SK-N-SH treated with all-trans-retinoic acid at 6 μM for 48 hours (cell line): ENCODE measurements around the gene YEATS4.

Source experiments
- ATAC-seq: fragments of 200-7000 bp; cut with Tn5 transposase; 3 replicates; pipeline ENCODE4 v1.9.1; 2020; ENCODE audit warnings: mild to moderate bottlenecking, moderate library complexity
- ARNTL ChIP-seq: fragments of 450-650 bp; formaldehyde crosslinking; IDR thresholded peaks from 2 replicates; pipeline ENCODE4 v1.5.0; 2020; ENCODE audit warnings: low read depth, mild to moderate bottlenecking, moderate library complexity, borderline replicate concordance
- BACH2 ChIP-seq: fragments of 250-450 bp; sonication (Bioruptor Pico); IDR thresholded peaks from 2 replicates; pipeline ENCODE4 v1.9.0; 2021; ENCODE audit warnings: mild to moderate bottlenecking, borderline replicate concordance
- CSDC2 ChIP-seq: fragments of 250-450 bp; sonication (Bioruptor Pico); IDR thresholded peaks from 2 replicates; pipeline ENCODE4 v1.5.0; 2020; ENCODE audit warnings: mild to moderate bottlenecking, moderate library complexity
- ESRRG ChIP-seq: fragments of 250-450 bp; sonication (Bioruptor Pico); IDR thresholded peaks from 2 replicates; pipeline ENCODE4 v1.6.1; 2021; ENCODE audit warnings: mild to moderate bottlenecking
- GLIS3 ChIP-seq: fragments of 250-450 bp; sonication (Bioruptor Pico); IDR thresholded peaks from 2 replicates; pipeline ENCODE4 v1.5.0; 2020; ENCODE audit warnings: mild to moderate bottlenecking, moderate library complexity
- OSR1 ChIP-seq: fragments of 250-450 bp; sonication (Bioruptor Pico); IDR thresholded peaks from 2 replicates; pipeline ENCODE4 v1.8.0; 2022; ENCODE audit warnings: moderate library complexity, mild to moderate bottlenecking, inconsistent platforms
- SNAI2 ChIP-seq: fragments of 250-450 bp; sonication (Bioruptor Pico); IDR thresholded peaks from 2 replicates; pipeline ENCODE4 v1.5.0; 2020; ENCODE audit warnings: mild to moderate bottlenecking, moderate library complexity
- TCF4 ChIP-seq: fragments of 250-450 bp; sonication (Bioruptor Pico); IDR thresholded peaks from 2 replicates; pipeline ENCODE4 v1.8.0; 2021; ENCODE audit warnings: mild to moderate bottlenecking, moderate library complexity, borderline replicate concordance
- TOX ChIP-seq: fragments of 250-450 bp; sonication (Bioruptor Pico); IDR thresholded peaks from 2 replicates; pipeline ENCODE4 v1.8.0; 2021; ENCODE audit warnings: mild to moderate bottlenecking, moderate library complexity, borderline replicate concordance
- ZC3H10 ChIP-seq: fragments of 250-450 bp; sonication (Bioruptor Pico); IDR thresholded peaks from 2 replicates; pipeline ENCODE4 v1.5.1; 2021; ENCODE audit warnings: mild to moderate bottlenecking, moderate library complexity
- ZFP3 ChIP-seq: fragments of 250-450 bp; sonication (Bioruptor Pico); IDR thresholded peaks from 2 replicates; pipeline ENCODE4 v1.5.0; 2020; ENCODE audit warnings: mild to moderate bottlenecking, moderate library complexity
- ZFP30 ChIP-seq: fragments of 450-650 bp; formaldehyde crosslinking; IDR thresholded peaks from 2 replicates; pipeline ENCODE4 v1.5.0; 2022; ENCODE audit warnings: mild to moderate bottlenecking, moderate library complexity
- ZNF565 ChIP-seq: fragments of 450-650 bp; formaldehyde crosslinking; conservative IDR thresholded peaks from 2 replicates; pipeline ENCODE4 v1.5.0; 2020; ENCODE audit warnings: low read depth, mild to moderate bottlenecking, moderate library complexity
- ZNF70 ChIP-seq: fragments of 450-650 bp; formaldehyde crosslinking; IDR thresholded peaks from 2 replicates; pipeline ENCODE4 v1.5.0; 2020; ENCODE audit warnings: mild to moderate bottlenecking, moderate library complexity
- ZNF8 ChIP-seq: fragments of 450-650 bp; formaldehyde crosslinking; IDR thresholded peaks from 2 replicates; pipeline ENCODE4 v1.5.0; 2020; ENCODE audit warnings: mild to moderate bottlenecking, moderate library complexity
- TF ChIP-seq, protein P1 (sequence below): fragments of 250-450 bp; sonication (Bioruptor Pico); IDR thresholded peaks from 2 replicates; pipeline ENCODE4 v1.5.0; 2020; ENCODE audit warnings: mild to moderate bottlenecking, moderate library complexity
- TF ChIP-seq, protein P2 (sequence below): fragments of 250-450 bp; sonication (Bioruptor Pico); IDR thresholded peaks from 2 replicates; pipeline ENCODE4 v1.8.0; 2021; ENCODE audit warnings: low read depth, mild to moderate bottlenecking, moderate library complexity, borderline replicate concordance
- TF ChIP-seq, protein P3 (sequence below): fragments of 250-450 bp; sonication (Bioruptor Pico); IDR thresholded peaks from 2 replicates; pipeline ENCODE4 v1.8.0; 2020; ENCODE audit warnings: mild to moderate bottlenecking, moderate library complexity, borderline replicate concordance
- TF ChIP-seq, protein P4 (sequence below): fragments of 250-450 bp; sonication (Bioruptor Pico); IDR thresholded peaks from 2 replicates; pipeline ENCODE4 v1.5.1; 2020; ENCODE audit warnings: low read depth, mild to moderate bottlenecking, moderate library complexity

YEATS4 gene

DNA sequence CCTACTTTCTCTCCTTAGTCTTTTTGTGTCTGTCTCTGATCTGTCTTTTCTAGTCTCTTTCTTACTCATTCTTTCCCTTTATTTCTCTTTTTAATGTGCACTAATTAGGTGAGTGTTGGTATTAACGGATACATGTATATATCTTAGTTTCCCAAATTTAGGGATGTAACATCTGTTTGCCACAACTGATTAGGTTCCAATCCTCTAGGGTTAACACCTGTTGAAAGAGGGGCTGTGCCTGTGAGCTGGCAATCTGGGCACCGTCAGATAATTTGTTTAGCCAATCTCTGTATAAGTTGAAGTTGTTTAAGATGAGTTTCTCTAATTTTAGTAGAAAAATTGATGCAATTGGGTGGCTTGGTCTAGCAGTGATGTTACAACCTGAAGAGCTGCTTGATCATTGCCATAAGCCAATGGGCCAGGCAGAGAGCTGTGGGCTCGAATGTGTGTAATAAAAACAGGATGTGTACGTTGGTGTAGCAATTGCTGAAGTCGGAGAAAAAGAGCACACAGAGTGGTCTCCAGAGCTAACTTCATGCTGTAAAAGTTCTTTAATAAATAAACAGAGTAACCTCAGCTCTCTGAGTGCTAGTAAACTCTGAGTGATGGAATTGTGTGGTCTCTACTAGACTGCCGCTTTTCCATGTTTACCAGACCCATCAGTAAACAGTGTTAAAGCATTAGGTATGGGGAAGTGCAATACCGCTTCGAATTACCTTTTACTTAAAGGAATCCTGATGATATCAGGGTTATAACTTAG is 29.7 kb upstream of the YEATS4 start:
- TF ChIP-seq SNAI2 (CRISPR knock-in tag): no peak
- TF ChIP-seq TOX (CRISPR knock-in tag): no peak
- no peak for TF ChIP-seq ZNF8
- no peak for TF ChIP-seq CSDC2
- TF ChIP-seq BACH2: no peak
- TF ChIP-seq OSR1 (CRISPR knock-in tag): no peak
- no peak for ATAC-seq

DNA sequence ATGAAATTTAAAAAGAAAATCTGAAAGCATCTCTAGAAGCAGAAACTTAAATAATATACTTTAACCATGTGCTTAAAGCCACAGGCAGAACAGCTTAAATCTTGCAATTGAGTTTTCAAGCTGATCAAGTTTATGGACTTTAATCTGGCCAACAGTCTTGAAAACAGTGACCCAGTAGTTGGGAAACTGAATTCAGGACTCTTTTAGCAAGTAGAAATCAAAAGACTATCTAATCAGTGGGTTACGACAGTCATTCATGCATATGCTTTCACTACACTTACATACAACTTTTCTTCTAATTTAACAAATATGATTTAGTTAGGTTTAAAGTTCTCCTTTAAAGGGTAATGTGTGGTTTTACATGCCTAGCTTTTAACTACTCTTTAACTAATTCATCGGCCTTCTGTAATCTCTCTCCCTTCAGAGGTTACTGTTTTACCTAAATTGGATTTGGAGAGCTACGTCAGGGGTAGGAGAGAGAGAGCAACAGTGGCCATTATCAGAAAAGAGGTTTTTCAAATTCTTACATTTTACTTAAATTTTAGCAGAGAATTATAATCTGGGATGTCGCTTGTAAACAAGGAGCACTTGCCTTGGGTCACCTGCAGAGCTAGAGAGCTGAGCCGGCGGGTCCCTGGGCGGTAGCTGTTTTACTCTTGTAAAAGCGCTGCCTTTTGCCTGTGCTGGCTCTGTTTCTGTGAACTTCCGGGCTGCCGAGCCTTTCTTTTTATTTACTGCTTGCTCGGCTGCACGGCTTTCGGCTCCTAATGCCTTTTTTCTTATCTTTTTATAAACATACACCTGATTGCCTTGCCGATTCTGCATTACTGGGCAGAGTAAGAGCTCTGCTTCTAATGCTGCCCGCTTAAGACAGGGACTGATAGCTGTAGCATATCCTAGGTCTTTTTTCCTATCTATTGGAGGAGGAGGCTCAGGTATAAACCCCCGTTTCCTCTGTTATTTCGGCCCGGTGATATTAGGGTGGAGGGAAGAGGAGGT is 28.8 kb upstream of the YEATS4 start:
- TF ChIP-seq, protein P1, sequence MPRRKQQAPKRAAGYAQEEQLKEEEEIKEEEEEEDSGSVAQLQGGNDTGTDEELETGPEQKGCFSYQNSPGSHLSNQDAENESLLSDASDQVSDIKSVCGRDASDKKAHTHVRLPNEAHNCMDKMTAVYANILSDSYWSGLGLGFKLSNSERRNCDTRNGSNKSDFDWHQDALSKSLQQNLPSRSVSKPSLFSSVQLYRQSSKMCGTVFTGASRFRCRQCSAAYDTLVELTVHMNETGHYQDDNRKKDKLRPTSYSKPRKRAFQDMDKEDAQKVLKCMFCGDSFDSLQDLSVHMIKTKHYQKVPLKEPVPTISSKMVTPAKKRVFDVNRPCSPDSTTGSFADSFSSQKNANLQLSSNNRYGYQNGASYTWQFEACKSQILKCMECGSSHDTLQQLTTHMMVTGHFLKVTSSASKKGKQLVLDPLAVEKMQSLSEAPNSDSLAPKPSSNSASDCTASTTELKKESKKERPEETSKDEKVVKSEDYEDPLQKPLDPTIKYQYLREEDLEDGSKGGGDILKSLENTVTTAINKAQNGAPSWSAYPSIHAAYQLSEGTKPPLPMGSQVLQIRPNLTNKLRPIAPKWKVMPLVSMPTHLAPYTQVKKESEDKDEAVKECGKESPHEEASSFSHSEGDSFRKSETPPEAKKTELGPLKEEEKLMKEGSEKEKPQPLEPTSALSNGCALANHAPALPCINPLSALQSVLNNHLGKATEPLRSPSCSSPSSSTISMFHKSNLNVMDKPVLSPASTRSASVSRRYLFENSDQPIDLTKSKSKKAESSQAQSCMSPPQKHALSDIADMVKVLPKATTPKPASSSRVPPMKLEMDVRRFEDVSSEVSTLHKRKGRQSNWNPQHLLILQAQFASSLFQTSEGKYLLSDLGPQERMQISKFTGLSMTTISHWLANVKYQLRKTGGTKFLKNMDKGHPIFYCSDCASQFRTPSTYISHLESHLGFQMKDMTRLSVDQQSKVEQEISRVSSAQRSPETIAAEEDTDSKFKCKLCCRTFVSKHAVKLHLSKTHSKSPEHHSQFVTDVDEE (CRISPR knock-in tag): no peak
- TF ChIP-seq ZFP3: no peak
- TF ChIP-seq ARNTL (CRISPR knock-in tag): no peak
- TF ChIP-seq ZFP30 (CRISPR knock-in tag): no peak
- TF ChIP-seq SNAI2 (CRISPR knock-in tag): no peak
- TF ChIP-seq ZC3H10 (CRISPR knock-in tag): no peak

DNA sequence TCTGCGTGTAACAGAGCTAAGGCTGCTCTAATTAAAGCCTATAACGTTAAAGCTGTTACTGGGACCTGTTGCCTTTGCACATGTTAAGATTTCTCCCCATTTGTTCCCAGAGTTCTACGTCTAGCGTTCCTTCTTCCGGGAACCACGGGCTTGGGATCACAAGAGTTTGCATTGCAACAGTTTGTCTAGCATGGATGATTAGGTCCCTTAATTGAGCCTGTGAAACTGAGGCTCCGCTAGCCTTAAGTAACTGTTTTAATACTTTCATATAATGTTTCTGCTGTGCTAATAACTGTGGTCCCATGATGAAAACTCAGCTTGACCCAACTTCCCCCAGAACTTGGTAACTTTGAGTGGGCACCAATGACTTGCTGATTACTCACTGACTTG is 28.0 kb upstream of the YEATS4 start:
- ATAC-seq: no peak; the same call in 2 of the 3 replicates
- TF ChIP-seq GLIS3 (CRISPR knock-in tag) (no peak), TCF4 (CRISPR knock-in tag) (no peak), ZFP30 (CRISPR knock-in tag) (no peak), ZC3H10 (CRISPR knock-in tag) (no peak), BACH2 (no peak), SNAI2 (CRISPR knock-in tag) (no peak), TOX (CRISPR knock-in tag) (no peak), OSR1 (CRISPR knock-in tag) (no peak), ZNF565 (no peak)
- TF ChIP-seq, protein P1 (CRISPR knock-in tag): no peak
- TF ChIP-seq, protein P2, sequence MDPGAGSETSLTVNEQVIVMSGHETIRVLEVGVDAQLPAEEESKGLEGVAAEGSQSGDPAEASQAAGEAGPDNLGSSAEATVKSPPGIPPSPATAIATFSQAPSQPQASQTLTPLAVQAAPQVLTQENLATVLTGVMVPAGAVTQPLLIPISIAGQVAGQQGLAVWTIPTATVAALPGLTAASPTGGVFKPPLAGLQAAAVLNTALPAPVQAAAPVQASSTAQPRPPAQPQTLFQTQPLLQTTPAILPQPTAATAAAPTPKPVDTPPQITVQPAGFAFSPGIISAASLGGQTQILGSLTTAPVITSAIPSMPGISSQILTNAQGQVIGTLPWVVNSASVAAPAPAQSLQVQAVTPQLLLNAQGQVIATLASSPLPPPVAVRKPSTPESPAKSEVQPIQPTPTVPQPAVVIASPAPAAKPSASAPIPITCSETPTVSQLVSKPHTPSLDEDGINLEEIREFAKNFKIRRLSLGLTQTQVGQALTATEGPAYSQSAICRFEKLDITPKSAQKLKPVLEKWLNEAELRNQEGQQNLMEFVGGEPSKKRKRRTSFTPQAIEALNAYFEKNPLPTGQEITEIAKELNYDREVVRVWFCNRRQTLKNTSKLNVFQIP (CRISPR knock-in tag): no peak

More for the DNA sequence above, 28.8 kb upstream of the YEATS4 start:
- ATAC-seq: peak; percentile 74

DNA sequence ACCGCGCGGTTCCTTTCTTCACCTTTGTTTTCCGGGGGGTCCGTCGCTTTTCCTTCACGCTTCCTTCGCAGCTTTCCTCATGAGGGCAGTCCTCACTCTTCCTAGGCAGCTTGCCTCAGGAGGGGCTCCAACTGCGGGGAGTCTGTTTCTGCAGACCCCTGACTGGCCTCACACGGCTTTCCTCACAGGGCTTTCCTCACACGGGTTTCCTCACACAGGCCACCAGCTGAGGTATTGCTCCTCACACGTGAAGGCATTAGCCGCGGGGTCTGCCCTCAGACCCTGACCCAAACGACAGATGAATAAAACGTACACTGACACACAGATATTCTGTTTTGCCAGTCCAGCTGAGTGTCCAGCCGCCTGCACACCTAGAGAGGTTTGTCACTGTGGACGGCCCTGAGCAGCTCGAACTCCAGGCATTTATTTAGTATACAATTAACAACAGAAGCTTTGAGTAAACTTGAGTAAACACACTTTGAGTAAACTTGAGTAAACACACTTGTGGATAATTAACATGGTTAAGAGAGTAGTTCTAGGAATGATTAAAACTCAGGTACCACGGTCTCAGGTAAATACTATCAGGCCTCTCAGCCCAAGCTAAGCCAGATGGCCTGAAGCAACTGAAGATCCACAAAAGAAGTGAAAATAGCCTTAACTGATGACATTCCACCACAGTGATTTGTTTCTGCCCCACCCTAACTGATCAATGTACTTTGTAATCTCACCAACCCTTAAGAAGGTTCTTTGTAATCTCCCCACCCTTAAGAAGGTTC is 27.4 kb upstream of the YEATS4 start:
- no peak for ATAC-seq
- TF ChIP-seq, protein P2 (CRISPR knock-in tag): no peak
- TF ChIP-seq GLIS3 (CRISPR knock-in tag) (no peak), ESRRG (CRISPR knock-in tag) (no peak), ZNF70 (CRISPR knock-in tag) (no peak), ZFP3 (no peak), ZNF8 (no peak), ZC3H10 (CRISPR knock-in tag) (no peak), CSDC2 (no peak), TCF4 (CRISPR knock-in tag) (no peak), ZNF565 (no peak)
- TF ChIP-seq, protein P3, sequence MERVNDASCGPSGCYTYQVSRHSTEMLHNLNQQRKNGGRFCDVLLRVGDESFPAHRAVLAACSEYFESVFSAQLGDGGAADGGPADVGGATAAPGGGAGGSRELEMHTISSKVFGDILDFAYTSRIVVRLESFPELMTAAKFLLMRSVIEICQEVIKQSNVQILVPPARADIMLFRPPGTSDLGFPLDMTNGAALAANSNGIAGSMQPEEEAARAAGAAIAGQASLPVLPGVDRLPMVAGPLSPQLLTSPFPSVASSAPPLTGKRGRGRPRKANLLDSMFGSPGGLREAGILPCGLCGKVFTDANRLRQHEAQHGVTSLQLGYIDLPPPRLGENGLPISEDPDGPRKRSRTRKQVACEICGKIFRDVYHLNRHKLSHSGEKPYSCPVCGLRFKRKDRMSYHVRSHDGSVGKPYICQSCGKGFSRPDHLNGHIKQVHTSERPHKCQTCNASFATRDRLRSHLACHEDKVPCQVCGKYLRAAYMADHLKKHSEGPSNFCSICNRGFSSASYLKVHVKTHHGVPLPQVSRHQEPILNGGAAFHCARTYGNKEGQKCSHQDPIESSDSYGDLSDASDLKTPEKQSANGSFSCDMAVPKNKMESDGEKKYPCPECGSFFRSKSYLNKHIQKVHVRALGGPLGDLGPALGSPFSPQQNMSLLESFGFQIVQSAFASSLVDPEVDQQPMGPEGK (CRISPR knock-in tag): no peak
- TF ChIP-seq, protein P4, sequence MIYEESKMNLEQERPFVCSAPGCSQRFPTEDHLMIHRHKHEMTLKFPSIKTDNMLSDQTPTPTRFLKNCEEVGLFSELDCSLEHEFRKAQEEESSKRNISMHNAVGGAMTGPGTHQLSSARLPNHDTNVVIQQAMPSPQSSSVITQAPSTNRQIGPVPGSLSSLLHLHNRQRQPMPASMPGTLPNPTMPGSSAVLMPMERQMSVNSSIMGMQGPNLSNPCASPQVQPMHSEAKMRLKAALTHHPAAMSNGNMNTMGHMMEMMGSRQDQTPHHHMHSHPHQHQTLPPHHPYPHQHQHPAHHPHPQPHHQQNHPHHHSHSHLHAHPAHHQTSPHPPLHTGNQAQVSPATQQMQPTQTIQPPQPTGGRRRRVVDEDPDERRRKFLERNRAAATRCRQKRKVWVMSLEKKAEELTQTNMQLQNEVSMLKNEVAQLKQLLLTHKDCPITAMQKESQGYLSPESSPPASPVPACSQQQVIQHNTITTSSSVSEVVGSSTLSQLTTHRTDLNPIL (CRISPR knock-in tag): no peak
